HUES64 (cell line): ENCODE data around the gene RBBP4. TPM values are rescaled to one million over a fixed set of nuclear protein-coding genes. Genes with fewer than 3 reads are reported as not detected.
A peak's percentile ranks its signal among the peaks of the same experiment; 100 is the strongest.

Experiments
- H3K27ac ChIP-seq: 2 replicates; pipeline ENCODE4 v1.7.0; 2013; ENCODE audit warnings: low read depth, low read length, inconsistent platforms
- H3K27me3 ChIP-seq: 2 replicates; pipeline ENCODE4 v1.6.1; 2013; ENCODE audit warnings: mild to moderate bottlenecking, low read length; ENCODE audit not compliant: insufficient read depth
- H3K36me3 ChIP-seq: 2 replicates; pipeline ENCODE4 v1.6.1; 2013; ENCODE audit warnings: mild to moderate bottlenecking, low read length; ENCODE audit not compliant: insufficient read depth
- H3K4me1 ChIP-seq: 2 replicates; pipeline ENCODE4 v1.6.1; 2013; ENCODE audit warnings: mild to moderate bottlenecking, low read length, moderate library complexity; ENCODE audit not compliant: insufficient read depth
- H3K4me3 ChIP-seq: 2 replicates; pipeline ENCODE4 v1.5.1; 2013; ENCODE audit warnings: mild to moderate bottlenecking, low read length, moderate library complexity
- H3K9ac ChIP-seq: 2 replicates; pipeline ENCODE4 v1.6.1; 2013; ENCODE audit warnings: mild to moderate bottlenecking, low read depth, low read length
- H3K9me3 ChIP-seq: 2 replicates; pipeline ENCODE4 v1.6.1; 2013; ENCODE audit warnings: low read depth, low read length; ENCODE audit not compliant: insufficient read depth
- WGBS: fragments of 150-250, 120-280 bp; methylation state at CpG from one replicate; pipeline ENCODE4 v1.1.7; 2013; ENCODE audit warnings: missing lambda C conversion rate; 5-methylcytosine and 5-hydroxymethylcytosine counted together
- polyA plus RNA-seq, 2 experiments: library from polyadenylated mRNA; stranded (reverse); fragments of 50-300 nt; gene quantifications; one replicate each; pipeline ENCODE4 v1.2.3, GENCODE V29; 2013

RBBP4 gene
- polyA plus RNA-seq (2013, experiment 1 of 2) = 281 TPM
- 280 TPM for polyA plus RNA-seq (2013, experiment 2 of 2)

GRCh38 chr1:32650752-32651460 lies at the start of gene RBBP4:
Gene RBBP4 (plus strand): TSS chr1:32651208. CDS start chr1:32651307, 99 bp downstream.
- H3K4me1 ChIP-seq = peaks cover 15% of the 10 kb centered on the region
- H3K27ac ChIP-seq = peak within 1 kb of the TSS; percentile 99
- peaks cover 45% of the 10 kb centered on the region for H3K36me3 ChIP-seq
- no peaks in the 10 kb centered on the region for H3K9me3 ChIP-seq
- H3K4me3 ChIP-seq = peak within 1 kb of the TSS; percentile 85
- under 1% methylated on average over 67 of the region's 67 CpGs for WGBS
- no peaks in the 10 kb centered on the region for H3K27me3 ChIP-seq
- peak within 1 kb of the TSS; percentile 99 for H3K9ac ChIP-seq

GRCh38 chr1:32605711-32606424 lies 45.1 kb upstream of the RBBP4 start:
- WGBS = 95% methylated on average over 17 of the region's 17 CpGs
- no peak overlapping the region for H3K4me3 ChIP-seq
- no peak overlapping the region for H3K27ac ChIP-seq
- 0 out of 2 replicates have a peak, but pooled peaks cover 10% of the 10 kb centered on the region for H3K36me3 ChIP-seq
- no peaks in the 10 kb centered on the region for H3K27me3 ChIP-seq
- H3K9me3 ChIP-seq = no peaks in the 10 kb centered on the region
- H3K4me1 ChIP-seq = no peaks in the 10 kb centered on the region
- no peak overlapping the region for H3K9ac ChIP-seq

- H3K4me3 ChIP-seq = no peak overlapping the region
- no peaks in the 10 kb centered on the region for H3K4me1 ChIP-seq
- WGBS = 93% methylated on average over 11 of the region's 11 CpGs
- H3K9me3 ChIP-seq = no peaks in the 10 kb centered on the region
- no peak overlapping the region for H3K27ac ChIP-seq
- H3K27me3 ChIP-seq = no peaks in the 10 kb centered on the region
- 0 out of 2 replicates have a peak, but pooled peaks cover 4% of the 10 kb centered on the region for H3K36me3 ChIP-seq
- no peak overlapping the region for H3K9ac ChIP-seq
Observed at GRCh38 chr1:32606565-32607371, 44.2 kb upstream of the RBBP4 start.

- H3K27ac ChIP-seq = no peak overlapping the region
- H3K4me3 ChIP-seq = no peak overlapping the region
- H3K36me3 ChIP-seq = no peaks in the 10 kb centered on the region
- H3K4me1 ChIP-seq = no peaks in the 10 kb centered on the region
- H3K9me3 ChIP-seq = no peaks in the 10 kb centered on the region
- H3K27me3 ChIP-seq = no peaks in the 10 kb centered on the region
- no peak overlapping the region for H3K9ac ChIP-seq
- WGBS = 97% methylated on average over 3 of the region's 4 CpGs
Observed at GRCh38 chr1:32609180-32609579, 41.8 kb upstream of the RBBP4 start.

GRCh38 chr1:32611859-32612188 lies 39.2 kb upstream of the RBBP4 start:
- Histone ChIP-seq H3K27me3 (no peaks in the 10 kb centered on the region), H3K4me1 (no peaks in the 10 kb centered on the region), H3K9ac (peak overlapping the region; percentile 71), H3K4me3 (peak overlapping the region; percentile 69), H3K9me3 (no peaks in the 10 kb centered on the region), H3K36me3 (no peaks in the 10 kb centered on the region), H3K27ac (no peak overlapping the region)
- 45% methylated on average over 11 of the region's 12 CpGs for WGBS

- no peaks in the 10 kb centered on the region for H3K9me3 ChIP-seq
- peak overlapping the region; percentile 71 for H3K9ac ChIP-seq
- no peaks in the 10 kb centered on the region for H3K36me3 ChIP-seq
- 42% methylated on average over 35 of the region's 35 CpGs for WGBS
- H3K27ac ChIP-seq = no peak overlapping the region
- H3K4me3 ChIP-seq = peak overlapping the region; percentile 69
- no peaks in the 10 kb centered on the region for H3K27me3 ChIP-seq
- no peaks in the 10 kb centered on the region for H3K4me1 ChIP-seq
Observed at GRCh38 chr1:32612189-32612881, 38.7 kb upstream of the RBBP4 start.

GRCh38 chr1:32613472-32613871 lies 37.5 kb upstream of the RBBP4 start:
- 92% methylated on average over 5 of the region's 5 CpGs for WGBS
- Histone ChIP-seq H3K9me3 (no peaks in the 10 kb centered on the region), H3K27ac (no peak overlapping the region), H3K4me1 (no peaks in the 10 kb centered on the region), H3K36me3 (no peaks in the 10 kb centered on the region), H3K4me3 (no peak overlapping the region), H3K27me3 (no peaks in the 10 kb centered on the region), H3K9ac (no peak overlapping the region)

- Histone ChIP-seq H3K9ac (no peak overlapping the region), H3K27me3 (no peaks in the 10 kb centered on the region), H3K27ac (no peak overlapping the region), H3K4me3 (no peak overlapping the region), H3K9me3 (no peaks in the 10 kb centered on the region), H3K4me1 (no peaks in the 10 kb centered on the region), H3K36me3 (peaks cover 21% of the 10 kb centered on the region)
- 97% methylated on average over 5 of the region's 5 CpGs for WGBS
Observed at GRCh38 chr1:32618673-32619221, 32.3 kb upstream of the RBBP4 start.

GRCh38 chr1:32619701-32620485 lies 31.1 kb upstream of the RBBP4 start:
- Histone ChIP-seq H3K9me3 (no peaks in the 10 kb centered on the region), H3K36me3 (peaks cover 21% of the 10 kb centered on the region), H3K27ac (no peak overlapping the region), H3K4me1 (no peaks in the 10 kb centered on the region), H3K4me3 (no peak overlapping the region), H3K9ac (no peak overlapping the region), H3K27me3 (no peaks in the 10 kb centered on the region)
- 95% methylated on average over 5 of the region's 5 CpGs for WGBS

- 100% methylated on average over 1 of the region's 2 CpGs for WGBS
- H3K4me1 ChIP-seq = no peaks in the 10 kb centered on the region
- peaks cover 38% of the 10 kb centered on the region for H3K36me3 ChIP-seq
- no peak overlapping the region for H3K27ac ChIP-seq
- no peak overlapping the region for H3K9ac ChIP-seq
- no peak overlapping the region for H3K4me3 ChIP-seq
- H3K27me3 ChIP-seq = no peaks in the 10 kb centered on the region
- H3K9me3 ChIP-seq = no peaks in the 10 kb centered on the region
Observed at GRCh38 chr1:32622205-32622604, 28.8 kb upstream of the RBBP4 start.
